Activated CD8-positive, alpha-beta T cell treated with anti-CD3 and anti-CD28 coated beads for 36 hours (primary cell): ENCODE results near the gene PACRG. TPM values are rescaled to one million over a fixed set of nuclear protein-coding genes. Genes with fewer than 3 reads are reported as not detected.

ENCODE experiments used
- ATAC-seq: fragments of 200-7000 bp; cut with Tn5 transposase; one replicate; pipeline ENCODE4 v1.10.0; 2021; ENCODE audit warnings: mild to moderate bottlenecking, moderate library complexity
- CTCF ChIA-PET: fragments of 350-600 bp; sonication (Branson Sonifier 250); formaldehyde crosslinking; loops from one replicate; lab custom pipeline; 2021; ENCODE audit warnings: antibody characterized with exemption; lab: Charles Lee
- POLR2A ChIA-PET: fragments of 350-600 bp; sonication (Branson Sonifier 250); formaldehyde crosslinking; loops from one replicate; lab custom pipeline; 2021; ENCODE audit warnings: antibody characterized with exemption; lab: Charles Lee
- DNase-seq: peaks from one replicate; pipeline ENCODE4 v3.0.0-alpha.2; 2020
- H3K27ac Mint-ChIP-seq: one replicate; pipeline ENCODE4 v1.8.0; 2021; ENCODE audit warnings: mild to moderate bottlenecking, mixed read lengths
- H3K27me3 Mint-ChIP-seq: one replicate; pipeline ENCODE4 v1.8.0; 2021; ENCODE audit warnings: mixed read lengths
- H3K36me3 Mint-ChIP-seq: one replicate; pipeline ENCODE4 v1.8.0; 2021; ENCODE audit warnings: low read depth, mixed read lengths
- H3K4me1 Mint-ChIP-seq: one replicate; pipeline ENCODE4 v1.8.0; 2021; ENCODE audit warnings: low read depth, mixed read lengths
- H3K4me3 Mint-ChIP-seq: one replicate; pipeline ENCODE4 v1.8.0; 2021; ENCODE audit warnings: mild to moderate bottlenecking, moderate library complexity, mixed read lengths
- H3K9me3 Mint-ChIP-seq: one replicate; pipeline ENCODE4 v1.8.0; 2021; ENCODE audit warnings: mixed read lengths
- CTCF ChIP-seq: fragments of 200-600 bp; IDR thresholded peaks from one replicate; pipeline ENCODE4 v1.8.0; 2022; ENCODE audit warnings: antibody characterized with exemption, mild to moderate bottlenecking
- intact Hi-C: fragments of 100-400 bp; cut with micrococcal nuclease; formaldehyde crosslinking; loops from one replicate; pipeline ENCODE4 v1.10.0; 2022
- total RNA-seq, 2 experiments: library from RNA; stranded (reverse); gene quantifications; one replicate each; pipeline ENCODE4 v1.2.3, GENCODE V29; 2021

PACRG gene
- total RNA-seq, 2 experiments from 2014 or later: not detected

GRCh38 chr6:163259689-163260088 lies 531.9 kb downstream of the PACRG start:
- CTCF ChIA-PET: interaction anchor here (1.8 kb wide), 1 partner anchor 89 kb away, joined by 8 read pairs; no protein-coding TSS in a partner anchor

GRCh38 chr6:163260111-163260895 lies 532.5 kb downstream of the PACRG start:
- DNase-seq (no peak), ATAC-seq (no peak)
- intact Hi-C loops: no loop called here
- Mint-ChIP-seq H3K9me3 (no peaks in the 10 kb centered on the region), H3K36me3 (no peaks in the 10 kb centered on the region), H3K4me1 (peaks cover 5% of the 10 kb centered on the region), H3K27me3 (peaks cover 22% of the 10 kb centered on the region), H3K4me3 (peak overlapping the region; percentile 11), H3K27ac (no peak overlapping the region)
- ChIA-PET CTCF (interaction anchor here (1.8 kb wide), 1 partner anchor 90 kb away, joined by 8 read pairs; no protein-coding TSS in a partner anchor), POLR2A (interaction anchor here (0.6 kb wide), 1 partner anchor 55 kb away, joined by 3 read pairs; no protein-coding TSS in a partner anchor)
- no peak for TF ChIP-seq CTCF

More at GRCh38 chr6:163259689-163260088, 531.9 kb downstream of the PACRG start:
- Mint-ChIP-seq H3K27ac (no peak overlapping the region), H3K27me3 (peaks cover 22% of the 10 kb centered on the region), H3K4me3 (no peak overlapping the region), H3K9me3 (no peaks in the 10 kb centered on the region), H3K36me3 (no peaks in the 10 kb centered on the region), H3K4me1 (peaks cover 5% of the 10 kb centered on the region)
- TF ChIP-seq CTCF: no peak
- intact Hi-C loops: no loop called here
- DNase-seq: no peak
- POLR2A ChIA-PET: interaction anchor here (0.6 kb wide), 1 partner anchor 54 kb away, joined by 3 read pairs; no protein-coding TSS in a partner anchor
- no peak for ATAC-seq

GRCh38 chr6:163260911-163261310 lies 533.1 kb downstream of the PACRG start:
- ChIA-PET CTCF (interaction anchor here (1.8 kb wide), 1 partner anchor 91 kb away, joined by 8 read pairs; no protein-coding TSS in a partner anchor), POLR2A (no interaction called here)
- Mint-ChIP-seq H3K4me1 (peaks cover 5% of the 10 kb centered on the region), H3K36me3 (no peaks in the 10 kb centered on the region), H3K9me3 (no peaks in the 10 kb centered on the region), H3K27ac (no peak overlapping the region), H3K27me3 (peaks cover 22% of the 10 kb centered on the region), H3K4me3 (peak overlapping the region; percentile 11)
- intact Hi-C loops: no loop called here
- TF ChIP-seq CTCF: no peak
- ATAC-seq: no peak
- DNase-seq: no peak

- no peak for TF ChIP-seq CTCF
- intact Hi-C loops: no loop called here
- Mint-ChIP-seq H3K27ac (no peak overlapping the region), H3K36me3 (no peaks in the 10 kb centered on the region), H3K4me1 (peaks cover 5% of the 10 kb centered on the region), H3K27me3 (peaks cover 22% of the 10 kb centered on the region), H3K4me3 (no peak overlapping the region), H3K9me3 (no peaks in the 10 kb centered on the region)
- ChIA-PET POLR2A (no interaction called here), CTCF (interaction anchor here (1.8 kb wide), 1 partner anchor 91 kb away, joined by 8 read pairs; no protein-coding TSS in a partner anchor)
- DNase-seq (no peak), ATAC-seq (no peak)
These were observed 533.6 kb downstream of the PACRG start for GRCh38 chr6:163261361-163261760.

- DNase-seq: no peak
- Mint-ChIP-seq H3K4me1 (peaks cover 5% of the 10 kb centered on the region), H3K9me3 (no peaks in the 10 kb centered on the region), H3K27me3 (peaks cover 22% of the 10 kb centered on the region), H3K36me3 (no peaks in the 10 kb centered on the region), H3K4me3 (no peak overlapping the region), H3K27ac (no peak overlapping the region)
- TF ChIP-seq CTCF: no peak
- POLR2A ChIA-PET: no interaction called here
- CTCF ChIA-PET: no interaction called here
- intact Hi-C loops: no loop called here
- no peak for ATAC-seq
These were observed 534.3 kb downstream of the PACRG start for GRCh38 chr6:163262080-163262479.
